Measurements from ENCODE around the gene OLA1. TPM values are rescaled to one million over a fixed set of nuclear protein-coding genes. Genes with fewer than 3 reads are reported as not detected.

Gene OLA1
- total RNA-seq, 2 experiments from 2014 or later: 64.3 to 83.1 TPM

GRCh38 chr2:174076040-174076439 lies 172.3 kb downstream of the OLA1 start:
- Mint-ChIP-seq H3K27me3 (no peaks in the 10 kb centered on the region), H3K27ac (no peak overlapping the region), H3K36me3 (peaks cover 9% of the 10 kb centered on the region), H3K4me1 (no peaks in the 10 kb centered on the region), H3K4me3 (no peak overlapping the region), H3K9me3 (ENCODE audit: low read depth) (no peaks in the 10 kb centered on the region)
- no peak for ATAC-seq
- DNase-seq: no peak
- CTCF ChIA-PET: no interaction called here

GRCh38 chr2:174074831-174075230 lies 173.5 kb downstream of the OLA1 start:
- Mint-ChIP-seq H3K9me3 (ENCODE audit: low read depth) (no peaks in the 10 kb centered on the region), H3K27me3 (no peaks in the 10 kb centered on the region), H3K27ac (no peak overlapping the region), H3K36me3 (peaks cover 7% of the 10 kb centered on the region), H3K4me3 (no peak overlapping the region), H3K4me1 (no peaks in the 10 kb centered on the region)
- CTCF ChIA-PET: no interaction called here
- no peak for ATAC-seq
- DNase-seq: no peak

GRCh38 chr2:174072857-174073256 lies 175.5 kb downstream of the OLA1 start:
- peaks cover 7% of the 10 kb centered on the region for H3K36me3 Mint-ChIP-seq
- H3K27me3 Mint-ChIP-seq: no peaks in the 10 kb centered on the region
- no peak overlapping the region for H3K4me3 Mint-ChIP-seq
- CTCF ChIA-PET: no interaction called here
- no peak for DNase-seq
- no peaks in the 10 kb centered on the region for H3K9me3 Mint-ChIP-seq (ENCODE audit: low read depth)
- no peak overlapping the region for H3K27ac Mint-ChIP-seq
- H3K4me1 Mint-ChIP-seq: no peaks in the 10 kb centered on the region
- ATAC-seq: no peak

GRCh38 chr2:174072069-174072468 lies 176.3 kb downstream of the OLA1 start:
- DNase-seq: no peak

GRCh38 chr2:174071321-174071720 lies 177.0 kb downstream of the OLA1 start:
- DNase-seq (no peak), ATAC-seq (no peak)
- Mint-ChIP-seq H3K36me3 (peaks cover 7% of the 10 kb centered on the region), H3K9me3 (ENCODE audit: low read depth) (no peaks in the 10 kb centered on the region), H3K27ac (no peak overlapping the region), H3K27me3 (no peaks in the 10 kb centered on the region), H3K4me1 (no peaks in the 10 kb centered on the region), H3K4me3 (no peak overlapping the region)
- CTCF ChIA-PET: no interaction called here

More at GRCh38 chr2:174072069-174072468, 176.3 kb downstream of the OLA1 start:
- Mint-ChIP-seq H3K4me1 (no peaks in the 10 kb centered on the region), H3K9me3 (ENCODE audit: low read depth) (no peaks in the 10 kb centered on the region), H3K27me3 (no peaks in the 10 kb centered on the region), H3K27ac (no peak overlapping the region), H3K4me3 (no peak overlapping the region), H3K36me3 (peaks cover 7% of the 10 kb centered on the region)
- CTCF ChIA-PET: no interaction called here
- ATAC-seq: no peak

GRCh38 chr2:174070281-174070680 lies 178.1 kb downstream of the OLA1 start:
- ATAC-seq: no peak
- no peaks in the 10 kb centered on the region for H3K9me3 Mint-ChIP-seq (ENCODE audit: low read depth)
- H3K4me1 Mint-ChIP-seq: no peaks in the 10 kb centered on the region
- CTCF ChIA-PET: interaction anchor here (1.2 kb wide), 1 partner anchor 19 kb away, joined by 3 read pairs; no protein-coding TSS in a partner anchor
- DNase-seq: no peak
- H3K27me3 Mint-ChIP-seq: peaks cover 4% of the 10 kb centered on the region
- no peak overlapping the region for H3K4me3 Mint-ChIP-seq
- no peak overlapping the region for H3K27ac Mint-ChIP-seq
- H3K36me3 Mint-ChIP-seq: peaks cover 7% of the 10 kb centered on the region

- H3K27ac Mint-ChIP-seq: no peak overlapping the region
- ATAC-seq (no peak), DNase-seq (no peak)
Observed at GRCh38 chr2:174067815-174068214, 180.5 kb downstream of the OLA1 start.

GRCh38 chr2:174066871-174067270 lies 181.5 kb downstream of the OLA1 start:
- peaks cover 6% of the 10 kb centered on the region for H3K27me3 Mint-ChIP-seq
- no peaks in the 10 kb centered on the region for H3K4me1 Mint-ChIP-seq
- no peaks in the 10 kb centered on the region for H3K9me3 Mint-ChIP-seq (ENCODE audit: low read depth)
- no peak for DNase-seq
- CTCF ChIA-PET: no interaction called here
- no peak overlapping the region for H3K4me3 Mint-ChIP-seq
- H3K36me3 Mint-ChIP-seq: no peaks in the 10 kb centered on the region
- ATAC-seq: no peak
- H3K27ac Mint-ChIP-seq: no peak overlapping the region

More at GRCh38 chr2:174067815-174068214, 180.5 kb downstream of the OLA1 start:
- no peak overlapping the region for H3K4me3 Mint-ChIP-seq
- no peaks in the 10 kb centered on the region for H3K36me3 Mint-ChIP-seq
- H3K9me3 Mint-ChIP-seq (ENCODE audit: low read depth): no peaks in the 10 kb centered on the region
- no peaks in the 10 kb centered on the region for H3K4me1 Mint-ChIP-seq
- H3K27me3 Mint-ChIP-seq: peaks cover 6% of the 10 kb centered on the region
- CTCF ChIA-PET: no interaction called here

- Mint-ChIP-seq H3K36me3 (peaks cover 1% of the 10 kb centered on the region), H3K27me3 (peaks cover 13% of the 10 kb centered on the region), H3K4me3 (no peak overlapping the region), H3K4me1 (no peaks in the 10 kb centered on the region), H3K27ac (no peak overlapping the region), H3K9me3 (ENCODE audit: low read depth) (peaks cover 6% of the 10 kb centered on the region)
- DNase-seq: no peak
- no peak for ATAC-seq
- CTCF ChIA-PET: interaction anchor here (0.5 to 1.7 kb wide), 2 partner anchors 15 to 160 kb away, joined by 3 read pairs; no protein-coding TSS in a partner anchor
Observed at GRCh38 chr2:174063492-174064092, 184.7 kb downstream of the OLA1 start.

- Mint-ChIP-seq H3K4me3 (no peak overlapping the region), H3K9me3 (ENCODE audit: low read depth) (peaks cover 9% of the 10 kb centered on the region), H3K27ac (no peak overlapping the region), H3K27me3 (peaks cover 13% of the 10 kb centered on the region), H3K36me3 (peaks cover 3% of the 10 kb centered on the region), H3K4me1 (no peaks in the 10 kb centered on the region)
- CTCF ChIA-PET: interaction anchor here (1.7 kb wide), 1 partner anchor 15 kb away, joined by 3 read pairs; no protein-coding TSS in a partner anchor
- ATAC-seq (no peak), DNase-seq (no peak)
Observed at GRCh38 chr2:174062934-174063333, 185.4 kb downstream of the OLA1 start.

GRCh38 chr2:174059884-174060244 lies 188.5 kb downstream of the OLA1 start:
- CTCF ChIA-PET: no interaction called here
- DNase-seq: no peak
- Mint-ChIP-seq H3K4me3 (no peak overlapping the region), H3K36me3 (peaks cover 3% of the 10 kb centered on the region), H3K27me3 (peaks cover 13% of the 10 kb centered on the region), H3K4me1 (no peaks in the 10 kb centered on the region), H3K27ac (no peak overlapping the region), H3K9me3 (ENCODE audit: low read depth) (peaks cover 10% of the 10 kb centered on the region)
- no peak for ATAC-seq

- Mint-ChIP-seq H3K27me3 (peaks cover 13% of the 10 kb centered on the region), H3K27ac (no peak overlapping the region), H3K4me3 (no peak overlapping the region), H3K4me1 (no peaks in the 10 kb centered on the region), H3K9me3 (ENCODE audit: low read depth) (peaks cover 10% of the 10 kb centered on the region), H3K36me3 (peaks cover 3% of the 10 kb centered on the region)
- DNase-seq (no peak), ATAC-seq (no peak)
- CTCF ChIA-PET: no interaction called here
Observed at GRCh38 chr2:174059178-174059883, 189.0 kb downstream of the OLA1 start.

GRCh38 chr2:174058456-174058855 lies 189.9 kb downstream of the OLA1 start:
- H3K9me3 Mint-ChIP-seq (ENCODE audit: low read depth): peaks cover 10% of the 10 kb centered on the region
- ATAC-seq: no peak
- CTCF ChIA-PET: no interaction called here
- H3K36me3 Mint-ChIP-seq: peaks cover 3% of the 10 kb centered on the region
- H3K4me1 Mint-ChIP-seq: no peaks in the 10 kb centered on the region
- no peak overlapping the region for H3K27ac Mint-ChIP-seq
- DNase-seq: no peak
- peaks cover 13% of the 10 kb centered on the region for H3K27me3 Mint-ChIP-seq
- no peak overlapping the region for H3K4me3 Mint-ChIP-seq

GRCh38 chr2:174058026-174058425 lies 190.3 kb downstream of the OLA1 start:
- no peaks in the 10 kb centered on the region for H3K4me1 Mint-ChIP-seq
- ATAC-seq: no peak
- no peak overlapping the region for H3K4me3 Mint-ChIP-seq
- H3K27me3 Mint-ChIP-seq: peaks cover 13% of the 10 kb centered on the region
- no peak overlapping the region for H3K27ac Mint-ChIP-seq
- no peak for DNase-seq
- peaks cover 3% of the 10 kb centered on the region for H3K36me3 Mint-ChIP-seq
- CTCF ChIA-PET: no interaction called here
- peaks cover 10% of the 10 kb centered on the region for H3K9me3 Mint-ChIP-seq (ENCODE audit: low read depth)
